GM19035 (cell line): ENCODE results near the gene TXN2.
"Not testable (repeated sequence)": the region's sequence is repeated elsewhere in the genome, so short reads cannot be mapped to it uniquely, and the experiment has no call there.

Experiments used
- ATAC-seq: cut with Tn5 transposase; IDR thresholded peaks from one replicate; pipeline ENCODE4 v1.9.1; 2021; ENCODE audit not compliant: unreplicated experiment

TXN2 gene

GRCh38 chr22:36481393-36482168 lies at the start of gene TXN2:
Gene TXN2 (minus strand): TSS chr22:36481640. CDS start chr22:36480837, 803 bp downstream.
- peak; percentile 89 for ATAC-seq

- peak; percentile 95 for ATAC-seq
Observed at GRCh38 chr22:36528795-36529751, 47.6 kb upstream of the TXN2 start, which contains the start of gene EIF3D. Gene EIF3D (minus strand): TSS chr22:36529166. CDS start chr22:36526121, 3,045 bp downstream.

- no peak for ATAC-seq
Observed at GRCh38 chr22:36528341-36528740, 46.9 kb upstream of the TXN2 start.

- ATAC-seq = no peak
Observed at GRCh38 chr22:36522662-36523061, 41.2 kb upstream of the TXN2 start.

GRCh38 chr22:36520423-36520822 lies 39.0 kb upstream of the TXN2 start:
- ATAC-seq = no peak

- ATAC-seq = not testable (repeated sequence)
Observed at GRCh38 chr22:36519906-36520305, 38.5 kb upstream of the TXN2 start.

- ATAC-seq = no peak
Observed at GRCh38 chr22:36514766-36515165, 33.3 kb upstream of the TXN2 start.

- ATAC-seq = no peak
Observed at GRCh38 chr22:36512991-36513390, 31.6 kb upstream of the TXN2 start.

- no peak for ATAC-seq
Observed at GRCh38 chr22:36512333-36512732, 30.9 kb upstream of the TXN2 start.

- no peak for ATAC-seq
Observed at GRCh38 chr22:36510966-36511881, 29.8 kb upstream of the TXN2 start.

- no peak for ATAC-seq
Observed at GRCh38 chr22:36510384-36510783, 28.9 kb upstream of the TXN2 start.

- no peak for ATAC-seq
Observed at GRCh38 chr22:36507518-36508010, 26.1 kb upstream of the TXN2 start.

GRCh38 chr22:36506637-36507517 lies 25.4 kb upstream of the TXN2 start, which contains the start of gene FOXRED2:
Gene FOXRED2 (minus strand): TSS chr22:36507040. CDS start chr22:36506422, 618 bp downstream.
- ATAC-seq = peak; percentile 75

- ATAC-seq = no peak
Observed at GRCh38 chr22:36505998-36506635, 24.7 kb upstream of the TXN2 start.

GRCh38 chr22:36497910-36498665 lies 16.6 kb upstream of the TXN2 start:
- ATAC-seq = no peak

- no peak for ATAC-seq
Observed at GRCh38 chr22:36493690-36494110, 12.3 kb upstream of the TXN2 start.

- ATAC-seq = no peak
Observed at GRCh38 chr22:36492109-36492508, 10.7 kb upstream of the TXN2 start.

GRCh38 chr22:36491155-36491554 lies 9.7 kb upstream of the TXN2 start:
- no peak for ATAC-seq
